Measurements from ENCODE around the gene ZNF512.
"Not testable (repeated sequence)": the region's sequence is repeated elsewhere in the genome, so short reads cannot be mapped to it uniquely, and the experiment has no call there.

Gene ZNF512

DNA sequence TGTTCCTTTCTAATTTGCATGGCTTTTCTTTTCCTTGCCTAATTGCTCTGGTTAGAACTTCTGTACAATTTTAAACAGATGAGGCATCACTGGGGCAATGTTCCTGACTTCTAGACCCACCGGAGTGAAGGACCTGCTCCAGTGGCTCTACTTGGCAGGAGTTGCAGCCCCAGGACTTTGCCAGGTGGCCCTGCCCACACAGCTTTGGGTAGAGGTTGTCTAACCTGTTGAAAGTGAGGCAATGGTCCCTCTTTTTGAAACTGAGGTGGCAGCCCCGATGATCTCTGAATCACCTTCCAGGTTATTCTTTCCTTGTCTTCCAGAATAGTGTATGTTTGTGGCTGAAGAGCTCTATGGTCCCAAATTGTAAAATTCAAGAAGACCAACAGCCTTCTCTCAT, 29.9 kb upstream of the ZNF512 start:
- no peak for TF ChIP-seq CTCF (conservative IDR thresholded peaks at IDR 0.05)
- H3K27ac ChIP-seq = no peak overlapping the region

- not testable (repeated sequence) for H3K27ac ChIP-seq
Observed at GRCh38 chr2:27554451-27554850, 28.4 kb upstream of the ZNF512 start.

GRCh38 chr2:27559228-27559627, 23.6 kb upstream of the ZNF512 start:
- no peak overlapping the region for H3K27ac ChIP-seq
- TF ChIP-seq CTCF (conservative IDR thresholded peaks at IDR 0.05) = no peak

DNA sequence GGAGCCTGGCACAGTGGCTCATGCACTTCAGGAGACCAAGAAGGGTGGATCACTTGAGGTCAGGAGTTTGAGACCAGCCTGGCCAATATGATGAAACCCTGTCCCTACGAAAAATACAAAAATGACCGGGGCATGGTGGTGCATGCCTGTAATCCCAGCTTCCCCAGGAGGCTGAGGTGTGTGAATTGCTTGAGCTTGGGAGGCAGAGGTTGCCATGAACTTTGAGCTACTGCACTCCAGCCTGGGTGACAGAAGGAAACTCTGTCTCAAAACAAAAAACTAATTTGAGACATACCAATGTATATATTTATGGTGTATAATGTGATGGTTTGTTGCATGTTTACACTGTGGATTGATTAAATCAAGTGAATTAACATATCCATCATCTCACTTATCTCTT, 21.8 kb upstream of the ZNF512 start:
- TF ChIP-seq CTCF (conservative IDR thresholded peaks at IDR 0.05) = no peak
- H3K27ac ChIP-seq = no peak overlapping the region

- TF ChIP-seq CTCF (conservative IDR thresholded peaks at IDR 0.05) = no peak
- H3K27ac ChIP-seq = no peak overlapping the region
Observed at GRCh38 chr2:27566628-27567027, 16.2 kb upstream of the ZNF512 start.

DNA sequence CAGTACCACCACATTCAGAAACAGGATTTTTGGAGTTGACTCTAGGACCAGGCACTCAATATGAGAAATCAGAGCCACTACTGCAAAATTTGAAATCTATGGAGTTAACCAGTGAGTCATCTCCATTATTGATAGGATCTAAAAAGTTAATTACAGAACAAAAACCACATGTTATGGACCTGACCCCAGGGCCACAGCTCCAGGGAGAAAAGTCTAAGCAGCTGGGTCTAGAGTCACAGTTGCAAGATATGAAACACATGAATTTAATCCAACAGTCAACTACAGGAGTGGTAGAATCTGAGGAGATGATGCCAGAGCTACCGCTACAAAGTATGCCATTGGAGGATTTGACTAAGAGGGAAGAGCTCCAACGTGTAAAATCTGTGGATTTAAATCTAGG, 13.4 kb upstream of the ZNF512 start:
- no peak overlapping the region for H3K27ac ChIP-seq
- TF ChIP-seq CTCF (conservative IDR thresholded peaks at IDR 0.05) = no peak

DNA sequence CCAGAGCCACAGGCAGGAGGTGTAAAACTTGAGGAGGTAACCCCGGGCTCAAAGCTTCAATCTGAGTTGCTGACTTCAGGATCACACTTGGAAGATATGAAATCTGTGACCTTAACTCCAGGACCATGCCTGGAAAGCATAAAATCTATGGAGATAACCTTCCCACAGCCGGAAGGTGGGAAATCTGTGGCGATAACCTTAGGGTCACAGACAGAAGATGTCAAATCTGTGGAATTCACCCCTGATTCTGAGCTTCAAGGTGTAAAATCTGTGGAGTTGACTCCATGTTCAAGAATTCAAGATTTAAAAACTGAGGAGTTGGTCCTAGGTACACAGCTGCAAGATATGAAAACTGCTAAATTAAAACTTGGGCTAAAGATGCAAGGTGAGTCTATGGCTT, 11.6 kb upstream of the ZNF512 start:
- TF ChIP-seq CTCF (conservative IDR thresholded peaks at IDR 0.05) = no peak

DNA sequence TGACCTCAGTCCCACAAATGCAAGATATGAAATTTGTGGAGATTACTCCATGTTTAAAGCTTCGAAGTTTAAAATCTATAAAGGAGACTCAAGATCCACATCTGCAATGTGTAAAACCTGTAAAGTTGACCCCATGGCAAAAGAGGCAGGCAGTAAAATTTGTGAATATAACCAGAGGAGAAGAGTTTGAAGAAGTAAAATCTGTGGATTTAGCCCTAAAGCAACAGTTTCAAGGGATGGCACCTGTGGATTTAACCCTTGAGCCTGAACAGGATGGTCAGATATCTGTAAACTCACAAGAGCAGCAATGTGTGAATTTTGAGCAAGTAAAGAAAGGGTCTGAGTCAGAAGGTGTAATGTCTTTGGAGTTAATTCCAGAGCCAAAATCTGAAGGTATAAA, 11.2 kb upstream of the ZNF512 start:
- TF ChIP-seq CTCF (conservative IDR thresholded peaks at IDR 0.05) = no peak

More for the DNA sequence above, 11.6 kb upstream of the ZNF512 start:
- no peak overlapping the region for H3K27ac ChIP-seq

More for the DNA sequence above, 11.2 kb upstream of the ZNF512 start:
- no peak overlapping the region for H3K27ac ChIP-seq
